ENCODE results near the gene BPIFB4.
"Not testable (repeated sequence)": the region's sequence is repeated elsewhere in the genome, so short reads cannot be mapped to it uniquely, and the experiment has no call there.

The BPIFB4 gene

DNA sequence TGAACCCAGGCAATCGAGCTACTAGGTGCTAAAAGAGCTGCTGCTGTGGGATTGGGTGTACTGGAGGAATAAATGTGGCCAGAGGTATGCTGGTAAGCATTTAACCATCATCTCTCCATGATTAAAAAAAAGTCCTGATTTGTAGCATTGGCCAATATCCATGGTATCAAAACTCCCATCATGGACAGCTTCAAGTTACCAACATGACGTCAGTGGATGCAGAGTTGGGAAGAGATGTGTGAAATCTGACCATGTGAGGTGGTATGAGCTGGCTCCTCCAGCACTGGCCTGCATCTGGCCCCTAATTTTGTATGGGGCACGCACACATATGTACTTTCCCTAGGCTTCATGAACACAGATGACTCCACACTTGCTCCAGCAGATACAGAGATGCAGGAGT is 11.7 kb downstream of the BPIFB4 start:
- DNase-seq = no peak

DNA sequence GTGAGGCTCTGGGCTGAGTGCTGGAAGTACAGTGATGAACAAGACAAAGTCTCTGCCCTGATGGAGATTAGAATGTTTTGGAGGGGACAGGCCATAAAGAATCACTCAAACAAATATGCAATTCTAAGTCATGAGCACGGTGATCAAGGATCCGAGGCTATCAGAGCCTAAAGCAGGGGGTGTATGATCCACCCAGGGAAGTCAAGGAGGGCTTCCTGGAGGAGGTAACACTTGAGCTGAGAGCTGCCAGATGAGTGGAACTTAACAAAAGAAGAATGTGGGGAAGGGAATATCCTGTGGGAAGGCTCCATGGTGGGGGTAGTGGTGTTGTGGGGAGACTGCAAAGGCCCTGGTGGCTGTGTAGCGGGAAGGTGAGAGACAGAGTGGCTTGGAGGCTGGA is 12.2 kb downstream of the BPIFB4 start:
- DNase-seq = no peak

GRCh38 chr20:33092361-33092760 is 12.9 kb downstream of the BPIFB4 start:
- no peak for DNase-seq

GRCh38 chr20:33093074-33093473 is 13.6 kb downstream of the BPIFB4 start:
- no peak for DNase-seq

GRCh38 chr20:33093582-33093981 is 14.1 kb downstream of the BPIFB4 start:
- no peak for DNase-seq

GRCh38 chr20:33095249-33095648 is 15.8 kb downstream of the BPIFB4 start:
- no peak for DNase-seq

DNA sequence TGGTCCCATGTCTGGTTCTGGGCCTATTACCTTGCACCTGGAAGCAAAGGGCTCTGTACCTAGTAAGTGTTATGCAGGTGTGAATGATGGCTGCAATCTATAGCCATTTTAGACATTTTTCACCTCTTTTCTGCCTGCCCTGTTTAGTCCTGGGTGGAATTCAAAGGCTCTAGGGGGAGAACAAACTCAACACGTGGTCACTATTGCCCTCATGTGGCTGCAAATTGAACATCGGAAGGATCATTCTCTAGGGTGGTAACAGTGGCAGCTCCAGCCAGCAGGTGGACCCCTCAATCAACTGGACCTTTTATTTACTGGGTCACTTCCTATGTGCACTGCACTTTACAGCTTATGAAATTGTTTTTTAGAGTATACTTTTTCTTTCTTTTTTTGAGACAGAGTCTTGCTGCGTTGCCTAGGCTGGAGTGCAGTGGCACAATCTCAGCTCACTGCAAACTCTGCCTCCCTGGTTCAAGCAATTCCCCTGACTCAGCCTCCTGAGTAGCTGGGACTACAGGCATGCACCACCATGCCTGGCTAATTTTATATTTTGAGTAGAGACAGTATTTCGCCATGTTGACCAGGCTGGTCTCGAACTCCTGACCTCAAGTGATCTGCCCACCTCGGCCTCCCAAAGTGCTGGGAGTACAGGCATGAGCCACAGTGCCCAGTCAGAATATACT is 16.6 kb downstream of the BPIFB4 start:
- not testable (repeated sequence) for DNase-seq

DNA sequence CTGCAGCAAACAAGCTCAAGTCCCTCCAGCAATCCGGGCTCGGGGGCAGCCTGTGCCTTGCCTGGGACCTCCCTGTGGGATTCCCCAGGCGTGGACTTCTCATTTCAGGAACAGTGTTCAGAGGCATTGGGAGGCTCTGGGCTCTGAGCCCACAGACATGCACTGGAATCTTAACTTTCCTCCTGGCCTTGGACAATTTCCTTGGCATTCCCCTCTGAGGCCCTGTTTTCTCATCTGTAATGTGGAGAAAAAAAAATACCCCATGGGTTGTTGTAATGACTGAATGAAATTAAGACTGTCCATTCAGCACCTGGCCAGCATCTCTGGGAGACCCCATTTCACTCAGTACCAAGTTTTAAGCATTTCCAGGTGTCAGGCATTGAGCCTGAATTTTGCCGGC is 17.6 kb downstream of the BPIFB4 start:
- no peak for DNase-seq

GRCh38 chr20:33099843-33100538 is 20.5 kb downstream of the BPIFB4 start:
- no peak for DNase-seq

DNA sequence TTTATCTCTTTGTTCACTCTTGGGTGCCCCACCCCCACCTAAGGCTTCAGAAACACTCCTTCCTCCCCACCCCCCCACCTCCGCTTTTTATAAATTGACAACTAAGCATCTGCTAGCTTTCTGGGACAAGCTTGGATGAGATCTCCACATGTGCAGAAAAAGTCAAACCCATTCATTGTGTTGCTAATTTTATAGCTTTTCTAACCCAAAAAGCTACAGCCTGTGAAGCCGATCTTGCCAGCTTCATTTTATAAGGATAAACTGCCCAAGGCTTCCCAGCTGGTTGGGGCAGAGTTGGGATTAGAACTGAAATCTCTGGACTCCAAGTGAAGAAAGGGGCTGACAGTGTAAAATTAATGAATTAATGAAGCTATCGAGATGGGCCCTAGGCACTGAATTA is 24.1 kb downstream of the BPIFB4 start:
- no peak for DNase-seq

DNA sequence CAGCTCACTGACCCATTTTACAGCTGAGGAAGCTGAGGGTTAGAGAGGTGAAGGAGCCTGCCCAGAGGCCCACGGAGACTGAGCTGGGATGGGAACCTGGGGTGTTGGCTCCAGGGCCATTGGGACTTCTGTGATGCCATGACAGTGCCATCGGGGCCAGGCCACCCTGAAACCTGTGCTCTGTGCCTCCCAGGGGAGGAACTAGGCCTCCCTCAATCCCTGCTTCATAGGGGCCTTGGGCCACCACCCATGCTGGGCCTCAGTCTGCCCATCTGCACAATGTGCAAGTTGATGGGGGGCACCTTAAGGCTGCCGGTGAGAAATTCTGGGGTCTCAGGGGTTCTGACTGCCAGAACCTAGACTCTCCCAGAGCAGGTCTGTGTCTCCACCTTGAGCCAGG is 24.9 kb downstream of the BPIFB4 start:
- no peak for DNase-seq

GRCh38 chr20:33105316-33105924 is 26.0 kb downstream of the BPIFB4 start:
- no peak for DNase-seq

- not testable (repeated sequence) for DNase-seq
Observed at GRCh38 chr20:33106058-33106620, 26.7 kb downstream of the BPIFB4 start.

GRCh38 chr20:33108661-33109060 is 29.2 kb downstream of the BPIFB4 start:
- DNase-seq = no peak

GRCh38 chr20:33110147-33110825 is 30.8 kb downstream of the BPIFB4 start:
- DNase-seq = no peak

DNA sequence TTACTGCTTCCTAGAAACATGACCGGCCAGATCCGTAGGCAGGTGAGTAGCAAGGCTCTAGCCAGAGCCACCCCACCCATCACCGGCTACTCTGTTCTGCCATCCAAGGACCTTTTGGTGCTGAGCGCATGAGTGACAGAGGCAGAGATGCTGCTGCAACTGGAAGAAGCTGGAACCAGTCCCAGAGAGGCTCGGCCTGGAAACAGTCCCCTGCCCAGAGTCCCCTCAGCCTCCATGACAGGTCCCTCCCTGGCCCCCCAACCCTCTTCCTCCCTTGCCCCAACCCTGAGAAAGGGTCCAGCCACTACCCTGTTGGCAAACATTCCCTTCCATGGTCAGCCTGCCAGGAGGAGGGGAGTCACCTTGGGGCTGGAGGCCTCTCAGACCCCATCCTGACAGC is 31.9 kb downstream of the BPIFB4 start:
- no peak for DNase-seq

GRCh38 chr20:33112547-33113386 is 33.3 kb downstream of the BPIFB4 start:
- DNase-seq = no peak

DNA sequence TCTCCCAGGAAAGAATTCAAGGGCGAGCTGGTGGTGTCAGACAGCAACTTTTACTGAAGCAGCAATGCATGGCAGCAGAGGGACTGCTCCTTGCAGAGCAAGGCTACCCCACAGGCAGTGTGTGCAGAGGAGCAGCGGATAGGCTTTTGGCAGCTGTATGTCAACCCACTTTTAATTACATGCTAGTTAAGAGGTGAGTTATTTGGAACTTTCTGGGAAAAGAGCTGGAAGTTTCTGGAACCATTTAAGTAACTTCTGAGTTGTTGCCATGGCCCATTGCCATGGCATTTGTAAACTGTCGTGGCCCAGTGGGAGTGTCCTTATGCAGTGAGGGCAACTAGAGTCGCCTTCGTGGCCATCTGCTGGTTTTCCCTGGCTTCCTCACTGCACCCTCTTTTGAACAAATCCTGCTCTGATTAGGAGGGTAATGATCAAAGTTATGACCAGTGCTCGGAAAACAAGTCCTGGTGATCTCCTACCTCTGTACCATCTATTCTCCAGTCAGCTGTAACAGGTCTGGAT is 34.0 kb downstream of the BPIFB4 start:
- DNase-seq = no peak

- DNase-seq = not testable (repeated sequence)
Observed at GRCh38 chr20:33115501-33115900, 36.1 kb downstream of the BPIFB4 start.

DNA sequence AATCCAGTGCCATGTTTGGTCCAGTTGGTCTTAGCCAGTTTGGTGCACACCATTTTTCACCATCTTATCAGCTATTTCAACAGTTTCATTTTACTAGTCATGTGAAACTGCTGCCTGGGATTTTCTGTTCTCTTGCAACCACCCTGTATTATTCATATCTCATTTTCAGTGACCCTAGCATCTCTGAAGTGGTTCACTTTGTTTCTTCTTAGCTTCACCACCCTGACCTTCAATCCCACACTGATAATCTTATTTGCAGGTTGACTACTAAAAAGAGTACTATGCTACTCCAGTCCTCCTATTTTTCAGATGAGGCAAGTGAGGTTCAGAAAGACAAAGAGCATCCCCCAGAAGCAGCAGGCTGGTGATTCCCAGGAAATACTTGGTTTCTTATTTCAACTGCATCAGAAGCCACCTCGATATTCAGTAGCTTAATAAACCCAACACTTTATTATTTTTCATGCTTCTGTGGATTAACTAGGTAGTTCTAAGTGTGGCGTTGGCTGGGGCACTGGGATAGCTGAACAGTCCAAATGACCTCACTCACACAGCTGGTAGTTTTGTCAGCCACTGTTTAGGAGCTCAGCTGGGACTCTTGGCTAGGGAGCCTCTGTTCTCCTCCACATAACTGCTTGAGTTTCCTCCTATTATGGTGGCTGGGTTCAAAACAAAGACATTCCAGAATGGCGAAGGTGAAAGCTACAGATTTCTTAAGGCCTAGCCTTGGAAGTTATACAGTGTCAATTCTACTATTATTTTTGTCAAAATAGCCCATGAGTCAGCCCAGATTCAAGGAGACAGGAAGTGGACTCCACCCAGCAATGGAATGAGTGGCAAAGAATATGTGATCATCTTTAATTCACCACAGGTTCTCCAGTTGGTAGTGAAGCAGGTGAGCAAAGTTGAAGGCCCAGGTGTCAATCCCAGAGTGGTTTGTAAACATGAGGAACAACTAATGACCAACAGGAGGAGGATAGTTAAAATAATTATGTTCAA is 40.6 kb downstream of the BPIFB4 start:
- DNase-seq = no peak

- DNase-seq = no peak
Observed at GRCh38 chr20:33120934-33121333, 41.5 kb downstream of the BPIFB4 start.

All from NCI-H1048 (cell line).